ENCODE data around the gene CDIPT. TPM values are rescaled to one million over a fixed set of nuclear protein-coding genes. Genes with fewer than 3 reads are reported as not detected.

CDIPT gene
- total RNA-seq, 2 experiments from 2014 or later: 43.5 to 52.4 TPM

DNA sequence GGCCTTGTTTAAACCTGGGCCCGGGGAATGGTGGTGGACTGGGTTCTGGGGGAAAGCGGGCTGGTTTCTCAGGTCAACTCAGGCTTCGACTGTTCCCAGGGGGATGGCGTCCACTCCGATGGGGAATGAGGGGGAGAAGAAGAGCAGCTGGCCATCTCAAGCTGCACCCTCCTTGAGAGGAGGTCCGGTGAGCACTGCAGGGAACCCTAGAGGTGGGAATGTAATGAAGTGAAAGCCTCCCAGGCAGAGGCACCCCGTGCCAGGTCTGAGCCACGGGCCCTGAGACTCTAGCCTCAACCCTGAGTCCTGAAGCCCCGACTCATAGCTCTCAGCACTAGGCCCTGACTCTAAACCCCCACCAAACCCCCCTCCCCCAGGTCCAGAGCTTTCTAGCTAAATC lies 1.2 kb upstream of the CDIPT start:
- intact Hi-C loops (cut with micrococcal nuclease; ENCODE audit: unreplicated experiment): loop anchor here (5.0 kb wide), 1 partner anchor 158 kb away; the partner anchor contains the start of gene C16orf92
- Histone ChIP-seq H3K36me3 (ENCODE audit: insufficient read depth, low read length) (peaks cover 12% of the 10 kb centered on the region; the same call in 1 of the 2 replicates), H4K20me1 (ENCODE audit: insufficient read depth, low read length) (no peaks in the 10 kb centered on the region), H2AFZ (ENCODE audit: low read length) (no peak overlapping the region; the same call in 1 of the 2 replicates), H3K9me3 (ENCODE audit: low read length) (no peaks in the 10 kb centered on the region), H3K79me2 (ENCODE audit: insufficient read depth, low read depth, low read length) (peaks cover 8% of the 10 kb centered on the region; the same call in 1 of the 2 replicates), H3K27ac (ENCODE audit: low read depth, low read length, poor library complexity, severe bottlenecking) (no peak overlapping the region), H3K4me1 (ENCODE audit: insufficient read depth, low read length, poor library complexity, severe bottlenecking) (peaks cover 15% of the 10 kb centered on the region), H3K4me2 (ENCODE audit: low read length) (no peak overlapping the region), H3K9me2 (ENCODE audit: insufficient read depth, low read length) (no peaks in the 10 kb centered on the region), H3K4me3 (ENCODE audit: low read depth, low read length, poor library complexity, severe bottlenecking) (no peak overlapping the region)
- TF ChIP-seq EZH2phosphoT487 (IDR thresholded peaks at IDR 0.05; ENCODE audit: borderline replicate concordance, low read depth, low read length): no peak
- TF ChIP-seq, protein P1, sequence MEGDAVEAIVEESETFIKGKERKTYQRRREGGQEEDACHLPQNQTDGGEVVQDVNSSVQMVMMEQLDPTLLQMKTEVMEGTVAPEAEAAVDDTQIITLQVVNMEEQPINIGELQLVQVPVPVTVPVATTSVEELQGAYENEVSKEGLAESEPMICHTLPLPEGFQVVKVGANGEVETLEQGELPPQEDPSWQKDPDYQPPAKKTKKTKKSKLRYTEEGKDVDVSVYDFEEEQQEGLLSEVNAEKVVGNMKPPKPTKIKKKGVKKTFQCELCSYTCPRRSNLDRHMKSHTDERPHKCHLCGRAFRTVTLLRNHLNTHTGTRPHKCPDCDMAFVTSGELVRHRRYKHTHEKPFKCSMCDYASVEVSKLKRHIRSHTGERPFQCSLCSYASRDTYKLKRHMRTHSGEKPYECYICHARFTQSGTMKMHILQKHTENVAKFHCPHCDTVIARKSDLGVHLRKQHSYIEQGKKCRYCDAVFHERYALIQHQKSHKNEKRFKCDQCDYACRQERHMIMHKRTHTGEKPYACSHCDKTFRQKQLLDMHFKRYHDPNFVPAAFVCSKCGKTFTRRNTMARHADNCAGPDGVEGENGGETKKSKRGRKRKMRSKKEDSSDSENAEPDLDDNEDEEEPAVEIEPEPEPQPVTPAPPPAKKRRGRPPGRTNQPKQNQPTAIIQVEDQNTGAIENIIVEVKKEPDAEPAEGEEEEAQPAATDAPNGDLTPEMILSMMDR (conservative IDR thresholded peaks at IDR 0.05; ENCODE audit: low read length): no peak
- no TSS peak for BruUV-seq (replicated peaks)
- POLR2A ChIA-PET: interaction anchor here (0.6 to 0.7 kb wide), 2 partner anchors 16 to 80 kb away, joined by 3 read pairs; no protein-coding TSS in a partner anchor
- CTCF ChIA-PET (ENCODE audit: unreplicated experiment): interaction anchor here (1.1 kb wide), 1 partner anchor 180 kb away, joined by 7 read pairs; no protein-coding TSS in a partner anchor
- no peak for DNase-seq (ENCODE audit: low spot score)

GRCh38 chr16:29863669-29863984 lies 601 bp upstream of the CDIPT start:
- Histone ChIP-seq H3K27ac (ENCODE audit: low read depth, low read length, poor library complexity, severe bottlenecking) (no peak overlapping the region), H3K36me3 (ENCODE audit: insufficient read depth, low read length) (peaks cover 18% of the 10 kb centered on the region; the same call in 1 of the 2 replicates), H3K9me3 (ENCODE audit: low read length) (no peaks in the 10 kb centered on the region), H4K20me1 (ENCODE audit: insufficient read depth, low read length) (no peaks in the 10 kb centered on the region), H3K4me2 (ENCODE audit: low read length) (peak overlapping the region; percentile 40), H2AFZ (ENCODE audit: low read length) (peak overlapping the region; percentile 53), H3K4me3 (ENCODE audit: low read depth, low read length, poor library complexity, severe bottlenecking) (no peak overlapping the region), H3K9me2 (ENCODE audit: insufficient read depth, low read length) (no peaks in the 10 kb centered on the region), H3K4me1 (ENCODE audit: insufficient read depth, low read length, poor library complexity, severe bottlenecking) (peaks cover 15% of the 10 kb centered on the region), H3K79me2 (ENCODE audit: insufficient read depth, low read depth, low read length) (peaks cover 8% of the 10 kb centered on the region; the same call in 1 of the 2 replicates)
- no TSS peak for BruUV-seq (replicated peaks)
- intact Hi-C loops (cut with micrococcal nuclease; ENCODE audit: unreplicated experiment): loop anchor here (1.0 to 5.0 kb wide), 3 partner anchors 58 to 159 kb away; partner anchors contain the start of genes C16orf92 and INO80E
- POLR2A ChIA-PET: no interaction called here
- DNase-seq (ENCODE audit: low spot score): no peak
- TF ChIP-seq EZH2phosphoT487 (IDR thresholded peaks at IDR 0.05; ENCODE audit: borderline replicate concordance, low read depth, low read length): no peak
- TF ChIP-seq, protein P1 (conservative IDR thresholded peaks at IDR 0.05; ENCODE audit: low read length): no peak; the same call in 1 of the 2 replicates
- CTCF ChIA-PET (ENCODE audit: unreplicated experiment): no interaction called here

- H3K27ac ChIP-seq (ENCODE audit: low read depth, low read length, poor library complexity, severe bottlenecking): peak overlapping the region; percentile 45
- peak overlapping the region; percentile 53 for H2AFZ ChIP-seq (ENCODE audit: low read length)
- no peak for TF ChIP-seq EZH2phosphoT487 (IDR thresholded peaks at IDR 0.05; ENCODE audit: borderline replicate concordance, low read depth, low read length)
- TF ChIP-seq, protein P1 (conservative IDR thresholded peaks at IDR 0.05; ENCODE audit: low read length): 0 out of 2 replicates have a peak, but pooled peaks have one; percentile 10
- peaks cover 8% of the 10 kb centered on the region; the same call in 1 of the 2 replicates for H3K79me2 ChIP-seq (ENCODE audit: insufficient read depth, low read depth, low read length)
- no peaks in the 10 kb centered on the region for H4K20me1 ChIP-seq (ENCODE audit: insufficient read depth, low read length)
- intact Hi-C loops (cut with micrococcal nuclease; ENCODE audit: unreplicated experiment): loop anchor here (5.0 kb wide), 1 partner anchor 160 kb away; the partner anchor contains the start of gene C16orf92
- peaks cover 11% of the 10 kb centered on the region for H3K4me1 ChIP-seq (ENCODE audit: insufficient read depth, low read length, poor library complexity, severe bottlenecking)
- H3K9me2 ChIP-seq (ENCODE audit: insufficient read depth, low read length): no peaks in the 10 kb centered on the region
- ChIA-PET POLR2A (no interaction called here), CTCF (ENCODE audit: unreplicated experiment) (no interaction called here)
- peak overlapping the region; percentile 97 for H3K4me2 ChIP-seq (ENCODE audit: low read length)
- BruUV-seq (replicated peaks): no TSS peak
- H3K36me3 ChIP-seq (ENCODE audit: insufficient read depth, low read length): peaks cover 23% of the 10 kb centered on the region; the same call in 1 of the 2 replicates
- no peaks in the 10 kb centered on the region for H3K9me3 ChIP-seq (ENCODE audit: low read length)
- DNase-seq (ENCODE audit: low spot score): no peak
- peak overlapping the region; percentile 91 for H3K4me3 ChIP-seq (ENCODE audit: low read depth, low read length, poor library complexity, severe bottlenecking)
These were observed 593 bp downstream of the CDIPT start for GRCh38 chr16:29862383-29862883.
